ENCODE measurements around the gene ATG13. TPM values are rescaled to one million over a fixed set of nuclear protein-coding genes. Genes with fewer than 3 reads are reported as not detected.

Gene ATG13
- total and polyA plus RNA-seq, 12 donors, result 31.0 to 177 (median 88.8) TPM

DNA sequence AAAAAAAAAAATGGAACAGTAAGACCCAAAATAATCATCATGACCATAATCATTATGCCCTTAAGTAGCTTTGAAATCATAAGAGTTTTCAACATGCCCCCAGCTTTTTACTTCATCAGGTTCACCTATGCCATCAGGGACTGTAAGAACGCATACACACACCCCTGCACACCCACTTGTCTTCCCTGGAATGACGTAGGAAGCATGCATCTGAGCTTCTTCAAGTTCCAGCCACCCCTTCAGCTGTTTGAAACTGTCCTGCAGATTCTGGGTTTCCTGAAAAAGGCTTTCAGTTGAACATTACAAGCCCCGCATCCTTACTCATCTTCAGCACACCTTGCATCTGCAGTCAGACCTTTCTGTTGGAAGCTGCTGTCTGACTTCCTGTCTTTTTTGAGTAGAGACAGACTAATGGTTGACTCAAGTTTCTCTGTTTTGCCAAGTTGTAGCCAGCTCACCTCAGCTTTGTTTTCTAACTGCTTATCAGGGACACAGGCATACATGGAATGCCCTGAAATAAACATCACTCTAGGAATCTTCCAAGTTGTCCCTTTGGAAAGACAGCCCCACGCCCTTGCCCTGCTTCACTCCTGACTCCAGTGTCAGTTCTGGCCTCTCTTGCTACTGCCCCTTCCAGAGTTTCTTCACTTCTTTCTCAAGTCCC is 46.1 kb downstream of the ATG13 start:
- H3K27me3 ChIP-seq, result no peaks in the 10 kb centered on the region
- H3K4me3 ChIP-seq, result no peak overlapping the region
- peaks cover 0 to 17% of the 10 kb centered on the region in 2 donors for H3K4me1 ChIP-seq (replicated peaks in 1 of 2)
- peaks cover 0 to 75% of the 10 kb centered on the region in 2 donors for H3K36me3 ChIP-seq (replicated peaks in 1 of 2)
- H3K27ac ChIP-seq, result no peak overlapping the region
- intact Hi-C loops (cut with DNase I), result no loop called here
- no peak for TF ChIP-seq POLR2A (IDR thresholded peaks at IDR 0.05)
- TF ChIP-seq, protein P1, sequence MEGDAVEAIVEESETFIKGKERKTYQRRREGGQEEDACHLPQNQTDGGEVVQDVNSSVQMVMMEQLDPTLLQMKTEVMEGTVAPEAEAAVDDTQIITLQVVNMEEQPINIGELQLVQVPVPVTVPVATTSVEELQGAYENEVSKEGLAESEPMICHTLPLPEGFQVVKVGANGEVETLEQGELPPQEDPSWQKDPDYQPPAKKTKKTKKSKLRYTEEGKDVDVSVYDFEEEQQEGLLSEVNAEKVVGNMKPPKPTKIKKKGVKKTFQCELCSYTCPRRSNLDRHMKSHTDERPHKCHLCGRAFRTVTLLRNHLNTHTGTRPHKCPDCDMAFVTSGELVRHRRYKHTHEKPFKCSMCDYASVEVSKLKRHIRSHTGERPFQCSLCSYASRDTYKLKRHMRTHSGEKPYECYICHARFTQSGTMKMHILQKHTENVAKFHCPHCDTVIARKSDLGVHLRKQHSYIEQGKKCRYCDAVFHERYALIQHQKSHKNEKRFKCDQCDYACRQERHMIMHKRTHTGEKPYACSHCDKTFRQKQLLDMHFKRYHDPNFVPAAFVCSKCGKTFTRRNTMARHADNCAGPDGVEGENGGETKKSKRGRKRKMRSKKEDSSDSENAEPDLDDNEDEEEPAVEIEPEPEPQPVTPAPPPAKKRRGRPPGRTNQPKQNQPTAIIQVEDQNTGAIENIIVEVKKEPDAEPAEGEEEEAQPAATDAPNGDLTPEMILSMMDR (IDR thresholded peaks at IDR 0.05), result no peak
- DNase-seq, result peak in 1 of 7 donors; percentile 33
- H3K9me3 ChIP-seq (replicated peaks in 1 of 3), result no peaks in the 10 kb centered on the region
- 86 to 91% (median 89%) methylated on average over 4 of the region's 4 CpGs for WGBS, 4 donors

DNA sequence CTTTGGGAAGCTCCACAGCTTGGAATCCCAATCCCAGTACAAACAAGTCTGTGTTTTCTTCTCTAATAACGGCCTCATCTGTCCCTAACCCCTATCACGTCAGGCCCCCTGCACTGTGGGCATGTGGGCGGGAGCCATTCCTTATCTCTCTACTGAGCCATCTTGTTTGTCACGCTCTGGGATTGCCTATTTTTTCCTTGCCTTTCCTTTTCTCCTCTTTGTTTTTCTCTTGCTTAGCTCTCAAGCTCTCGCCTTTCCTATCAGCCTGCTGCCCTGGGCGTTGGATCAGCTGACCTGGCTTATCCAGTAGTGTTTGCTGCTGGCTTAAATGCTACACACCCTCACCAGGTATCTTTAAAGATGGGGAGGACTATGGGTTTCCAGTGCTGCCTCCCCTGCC is 47.3 kb downstream of the ATG13 start:
- H3K27me3 ChIP-seq, result no peaks in the 10 kb centered on the region
- peaks cover 0 to 17% of the 10 kb centered on the region in 2 donors for H3K4me1 ChIP-seq (replicated peaks in 1 of 2)
- intact Hi-C loops (cut with DNase I), result no loop called here
- peak in 1 of 7 donors; percentile 40 for DNase-seq
- peaks cover 0 to 75% of the 10 kb centered on the region in 2 donors for H3K36me3 ChIP-seq (replicated peaks in 1 of 2)
- WGBS, 4 donors, result 68 to 81% (median 71%) methylated on average over 6 of the region's 6 CpGs
- TF ChIP-seq, protein P1 (IDR thresholded peaks at IDR 0.05), result no peak
- no peak for TF ChIP-seq POLR2A (IDR thresholded peaks at IDR 0.05)
- peak overlapping the region in 1 of 5 donors; percentile 8 for H3K27ac ChIP-seq
- H3K9me3 ChIP-seq (replicated peaks in 1 of 3), result no peaks in the 10 kb centered on the region
- no peak overlapping the region for H3K4me3 ChIP-seq

DNA sequence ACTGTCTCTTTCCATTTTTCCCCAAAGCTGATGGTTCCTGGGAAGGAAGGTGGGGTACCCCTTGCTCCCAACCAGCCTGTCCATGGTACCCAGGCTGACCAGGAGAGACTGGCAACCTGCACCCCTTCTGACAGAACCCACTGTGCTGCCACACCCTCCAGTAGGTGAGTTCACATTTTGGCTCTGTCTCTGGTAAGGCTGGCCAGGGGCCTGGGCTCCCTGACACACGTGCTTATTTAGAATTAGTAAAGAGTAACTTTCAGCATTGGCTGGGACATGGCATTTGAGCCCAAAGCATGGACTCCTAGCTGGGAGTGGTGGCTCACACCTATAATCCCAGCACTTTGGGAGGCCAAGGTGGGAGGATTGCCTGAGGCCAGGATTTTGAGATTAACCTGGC is 48.0 kb downstream of the ATG13 start:
- peaks cover 0 to 77% of the 10 kb centered on the region in 2 donors for H3K36me3 ChIP-seq (replicated peaks in 1 of 2)
- WGBS, 4 donors, result 80 to 100% (median 93%) methylated on average over 1 of the region's 1 CpG
- no peak overlapping the region for H3K4me3 ChIP-seq
- H3K4me1 ChIP-seq (replicated peaks in 1 of 2), result peaks cover 0 to 17% of the 10 kb centered on the region in 2 donors
- DNase-seq, result peak in 1 of 7 donors; percentile 42
- intact Hi-C loops (cut with DNase I), result no loop called here
- TF ChIP-seq POLR2A (IDR thresholded peaks at IDR 0.05), result no peak
- TF ChIP-seq, protein P1 (IDR thresholded peaks at IDR 0.05), result no peak
- no peaks in the 10 kb centered on the region for H3K9me3 ChIP-seq (replicated peaks in 1 of 3)
- H3K27ac ChIP-seq, result peak overlapping the region in 2 of 5 donors; percentile 8 to 56
- no peaks in the 10 kb centered on the region for H3K27me3 ChIP-seq

DNA sequence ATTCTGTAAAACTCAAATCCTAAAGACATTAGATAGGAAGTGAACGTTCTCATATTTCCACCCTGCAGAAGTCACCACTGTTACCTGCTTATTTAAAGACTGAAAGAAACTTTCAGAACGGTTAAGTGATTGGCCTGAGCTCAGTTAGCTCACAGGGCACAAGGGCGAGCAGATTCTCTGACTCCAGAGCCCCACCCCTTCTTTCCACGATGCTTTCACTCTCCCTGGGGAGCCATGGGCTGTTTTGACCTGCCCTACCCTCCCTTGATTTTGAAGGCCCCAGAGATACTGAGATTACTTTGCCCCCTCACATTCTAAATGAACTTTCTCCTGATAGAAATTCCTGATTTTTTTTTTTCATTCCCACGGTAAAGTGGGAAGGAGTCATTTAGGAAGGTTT is 49.2 kb downstream of the ATG13 start:
- 56 to 67% (median 59%) methylated on average over 5 of the region's 5 CpGs for WGBS, 4 donors
- TF ChIP-seq POLR2A (IDR thresholded peaks at IDR 0.05), result no peak
- TF ChIP-seq, protein P1 (IDR thresholded peaks at IDR 0.05), result no peak
- DNase-seq, result peak in 2 of 7 donors; percentile 34 to 59
- Histone ChIP-seq H3K36me3 (replicated peaks in 1 of 2) (peaks cover 0 to 84% of the 10 kb centered on the region in 2 donors), H3K27me3 (no peaks in the 10 kb centered on the region), H3K4me1 (replicated peaks in 1 of 2) (peaks cover 0 to 17% of the 10 kb centered on the region in 2 donors), H3K9me3 (replicated peaks in 1 of 3) (no peaks in the 10 kb centered on the region), H3K4me3 (no peak overlapping the region), H3K27ac (peak overlapping the region in 4 of 5 donors; percentile 19 to 78 (median 47))
- intact Hi-C loops (cut with DNase I), result no loop called here

Data from adrenal gland (tissue), 12 donors.